HEK293 (cell line): Measurements from ENCODE around the gene OR51E1.

Source experiments
- CTCF ChIA-PET: fragments of 350-600 bp; formaldehyde crosslinking; extraction: SDS; loops from one replicate; lab custom pipeline; 2021; ENCODE audit warnings: antibody characterized with exemption; lab: Yijun Ruan, JAX
- POLR2A ChIA-PET: fragments of 300-600 bp; formaldehyde crosslinking; extraction: SDS; loops from one replicate; lab custom pipeline; 2020; ENCODE audit warnings: antibody characterized with exemption, inconsistent platforms; lab: Yijun Ruan, JAX
- H3K27ac ChIP-seq: fragments of 200-500 bp; sonication (Bioruptor generic); 2 replicates; pipeline ENCODE4 v1.5.1; 2014; ENCODE audit warnings: low read depth, low read length, control low read depth, inconsistent platforms; ENCODE audit errors: extremely low read depth
- H3K36me3 ChIP-seq, 2 experiments: fragments of 200-500 bp in 1 of 2; sonication (Bioruptor generic) in 1 of 2; 1 replicate in 1 of 2; 2 replicates in 1 of 2; pipeline ENCODE4 v1.5.1; 2014 to 2017; ENCODE audit warnings: inconsistent platforms in 2 of 2, low read length in 2 of 2; ENCODE audit not compliant: control insufficient read depth in 2 of 2, insufficient read depth in 1 of 2
- H3K4me1 ChIP-seq: fragments of 200-500 bp; sonication (Bioruptor generic); 2 replicates; pipeline ENCODE4 v1.5.1; 2014; ENCODE audit warnings: mild to moderate bottlenecking, low read length, inconsistent platforms; ENCODE audit not compliant: control insufficient read depth, insufficient read depth
- H3K4me3 ChIP-seq: 2 replicates; pipeline ENCODE4 v1.5.1; 2011; ENCODE audit warnings: low read depth, mild to moderate bottlenecking, control low read depth, low read length, moderate library complexity
- H3K9me3 ChIP-seq: fragments of 200-500 bp; sonication (Bioruptor generic); 2 replicates; pipeline ENCODE4 v1.5.1; 2014; ENCODE audit warnings: low read depth, low read length, inconsistent platforms; ENCODE audit not compliant: control insufficient read depth, insufficient read depth
- AEBP2 ChIP-seq: fragments of 450-650 bp; formaldehyde crosslinking; IDR thresholded peaks from 2 replicates; pipeline ENCODE4 v1.5.1; 2016; ENCODE audit warnings: missing biosample characterization, missing genetic modification characterization, borderline replicate concordance
- BCL11B ChIP-seq: fragments of 450-650 bp; formaldehyde crosslinking; IDR thresholded peaks from 2 replicates; pipeline ENCODE4 v1.5.1; 2016; ENCODE audit warnings: low read depth, missing biosample characterization, missing genetic modification characterization
- CTCF ChIP-seq: fragments of 450-650 bp; formaldehyde crosslinking; IDR thresholded peaks from 2 replicates; pipeline ENCODE4 v1.5.1; 2016; ENCODE audit warnings: missing biosample characterization, missing genetic modification characterization
- KLF16 ChIP-seq: fragments of 450-650 bp; formaldehyde crosslinking; IDR thresholded peaks from 2 replicates; pipeline ENCODE4 v1.5.1; 2017; ENCODE audit warnings: missing biosample characterization, missing genetic modification characterization
- OVOL3 ChIP-seq: fragments of 450-650 bp; formaldehyde crosslinking; IDR thresholded peaks from 2 replicates; pipeline ENCODE4 v1.5.1; 2016; ENCODE audit warnings: missing biosample characterization, missing genetic modification characterization
- TCF7L2 ChIP-seq: IDR thresholded peaks from 2 replicates; pipeline ENCODE4 v1.6.1; 2011; ENCODE audit warnings: low read depth, mild to moderate bottlenecking, inconsistent platforms, low read length, moderate library complexity, borderline replicate concordance
- YY2 ChIP-seq: fragments of 450-650 bp; formaldehyde crosslinking; IDR thresholded peaks from 2 replicates; pipeline ENCODE4 v1.5.1; 2016; ENCODE audit warnings: missing biosample characterization, missing genetic modification characterization
- ZBTB20 ChIP-seq: fragments of 450-650 bp; formaldehyde crosslinking; IDR thresholded peaks from 2 replicates; pipeline ENCODE4 v1.5.1; 2016; ENCODE audit warnings: missing biosample characterization, missing genetic modification characterization
- ZBTB49 ChIP-seq: fragments of 450-650 bp; formaldehyde crosslinking; IDR thresholded peaks from 2 replicates; pipeline ENCODE4 v1.5.1; 2016; ENCODE audit warnings: missing biosample characterization, missing genetic modification characterization, low read depth
- ZBTB6 ChIP-seq: fragments of 450-650 bp; formaldehyde crosslinking; IDR thresholded peaks from 2 replicates; pipeline ENCODE4 v1.5.1; 2017; ENCODE audit warnings: missing biosample characterization, missing genetic modification characterization
- ZEB2 ChIP-seq: fragments of 450-650 bp; formaldehyde crosslinking; IDR thresholded peaks from 2 replicates; pipeline ENCODE4 v1.5.1; 2016; ENCODE audit warnings: missing biosample characterization, missing genetic modification characterization
- ZFP3 ChIP-seq: fragments of 450-650 bp; formaldehyde crosslinking; IDR thresholded peaks from 2 replicates; pipeline ENCODE4 v1.5.1; 2016; ENCODE audit warnings: low read depth, missing biosample characterization, missing genetic modification characterization
- ZFP41 ChIP-seq: fragments of 450-650 bp; formaldehyde crosslinking; IDR thresholded peaks from 2 replicates; pipeline ENCODE4 v1.5.1; 2016; ENCODE audit warnings: missing biosample characterization, missing genetic modification characterization, borderline replicate concordance
- ZNF146 ChIP-seq: fragments of 450-650 bp; formaldehyde crosslinking; IDR thresholded peaks from 2 replicates; pipeline ENCODE4 v1.5.1; 2016; ENCODE audit warnings: missing biosample characterization, missing genetic modification characterization
- ZNF157 ChIP-seq: fragments of 450-650 bp; formaldehyde crosslinking; IDR thresholded peaks from 2 replicates; pipeline ENCODE4 v1.5.1; 2016; ENCODE audit warnings: missing biosample characterization, missing genetic modification characterization
- ZNF174 ChIP-seq: fragments of 450-650 bp; formaldehyde crosslinking; IDR thresholded peaks from 2 replicates; pipeline ENCODE4 v1.5.0; 2017; ENCODE audit warnings: missing biosample characterization, mild to moderate bottlenecking, missing genetic modification characterization
- ZNF24 ChIP-seq: fragments of 450-650 bp; formaldehyde crosslinking; IDR thresholded peaks from 2 replicates; pipeline ENCODE4 v1.5.1; 2016; ENCODE audit warnings: missing biosample characterization, missing genetic modification characterization
- ZNF302 ChIP-seq: fragments of 450-650 bp; formaldehyde crosslinking; IDR thresholded peaks from 2 replicates; pipeline ENCODE4 v1.5.1; 2016; ENCODE audit warnings: missing biosample characterization, missing genetic modification characterization, low read depth
- ZNF311 ChIP-seq: fragments of 450-650 bp; formaldehyde crosslinking; IDR thresholded peaks from 2 replicates; pipeline ENCODE4 v1.5.1; 2017; ENCODE audit warnings: missing biosample characterization, missing genetic modification characterization, borderline replicate concordance
- ZNF366 ChIP-seq: fragments of 450-650 bp; formaldehyde crosslinking; conservative IDR thresholded peaks from 2 replicates; pipeline ENCODE4 v1.5.1; 2016; ENCODE audit warnings: missing biosample characterization, missing genetic modification characterization
- ZNF37A ChIP-seq: fragments of 450-650 bp; IDR thresholded peaks from 2 replicates; pipeline ENCODE4 v1.5.1; 2018; ENCODE audit warnings: missing biosample characterization, missing genetic modification characterization
- ZNF488 ChIP-seq: fragments of 450-650 bp; formaldehyde crosslinking; IDR thresholded peaks from 2 replicates; pipeline ENCODE4 v1.5.1; 2016; ENCODE audit warnings: missing biosample characterization, missing genetic modification characterization
- ZNF610 ChIP-seq: fragments of 450-650 bp; formaldehyde crosslinking; IDR thresholded peaks from 2 replicates; pipeline ENCODE4 v1.5.1; 2016; ENCODE audit warnings: missing biosample characterization, missing genetic modification characterization, borderline replicate concordance
- ZNF629 ChIP-seq: fragments of 450-650 bp; formaldehyde crosslinking; IDR thresholded peaks from 2 replicates; pipeline ENCODE4 v1.5.1; 2017; ENCODE audit warnings: missing biosample characterization, missing genetic modification characterization
- ZNF658 ChIP-seq: fragments of 450-650 bp; formaldehyde crosslinking; IDR thresholded peaks from 2 replicates; pipeline ENCODE4; 2016; ENCODE audit warnings: missing biosample characterization, missing genetic modification characterization
- ZNF677 ChIP-seq: fragments of 450-650 bp; IDR thresholded peaks from 2 replicates; pipeline ENCODE4 v1.5.0; 2018; ENCODE audit warnings: missing biosample characterization, mild to moderate bottlenecking, missing genetic modification characterization, moderate library complexity
- ZNF76 ChIP-seq: fragments of 450-650 bp; formaldehyde crosslinking; IDR thresholded peaks from 2 replicates; pipeline ENCODE4; 2016; ENCODE audit warnings: low read depth, missing biosample characterization, missing genetic modification characterization, borderline replicate concordance
- ZNF768 ChIP-seq: fragments of 450-650 bp; formaldehyde crosslinking; IDR thresholded peaks from 2 replicates; pipeline ENCODE4 v1.5.1; 2018; ENCODE audit warnings: missing biosample characterization, mild to moderate bottlenecking, missing genetic modification characterization
- ZSCAN16 ChIP-seq: fragments of 450-650 bp; formaldehyde crosslinking; IDR thresholded peaks from 2 replicates; pipeline ENCODE4 v1.5.1; 2016; ENCODE audit warnings: missing biosample characterization, missing genetic modification characterization

OR51E1 gene

GRCh38 chr11:4677948-4678347, 34.2 kb downstream of the OR51E1 start:
- Histone ChIP-seq H3K4me3 (no peak overlapping the region), H3K36me3 (no peaks in the 10 kb centered on the region), H3K9me3 (no peaks in the 10 kb centered on the region)
- ChIA-PET CTCF (interaction anchor here (1.0 kb wide), 1 partner anchor 48 kb away, joined by 6 read pairs; no protein-coding TSS in a partner anchor), POLR2A (no interaction called here)
- no peak for TF ChIP-seq ZNF677 (tag by site-specific recombination)
- no peak for TF ChIP-seq ZNF610
- no peak for TF ChIP-seq ZNF488 (tag by site-specific recombination)
- TF ChIP-seq OVOL3 (tag by site-specific recombination), result no peak
- TF ChIP-seq ZNF366 (tag by site-specific recombination), result no peak
- no peak for TF ChIP-seq ZNF768 (tag by site-specific recombination)
- no peak for TF ChIP-seq KLF16 (tag by site-specific recombination)
- no peak for TF ChIP-seq ZNF658 (tag by site-specific recombination)
- no peak for TF ChIP-seq ZNF24
- TF ChIP-seq CTCF (tag by site-specific recombination), result no peak
- TF ChIP-seq, all 188 proteins: peak for 0
- Histone ChIP-seq H3K4me1 (no peaks in the 10 kb centered on the region), H3K27ac (no peak overlapping the region)

- H3K36me3 ChIP-seq, result no peaks in the 10 kb centered on the region
- ChIA-PET POLR2A (no interaction called here), CTCF (no interaction called here)
- no peaks in the 10 kb centered on the region for H3K9me3 ChIP-seq
- H3K4me1 ChIP-seq, result no peaks in the 10 kb centered on the region
- TF ChIP-seq YY2 (tag by site-specific recombination), result no peak
- TF ChIP-seq ZSCAN16, result no peak
- TF ChIP-seq AEBP2 (tag by site-specific recombination), result no peak
- no peak for TF ChIP-seq ZBTB49 (tag by site-specific recombination)
- no peak for TF ChIP-seq ZNF157 (tag by site-specific recombination)
- no peak for TF ChIP-seq ZFP41 (tag by site-specific recombination)
- TF ChIP-seq ZNF76 (tag by site-specific recombination), result no peak
- no peak for TF ChIP-seq ZEB2 (tag by site-specific recombination)
- TF ChIP-seq BCL11B (tag by site-specific recombination), result no peak
- no peak for TF ChIP-seq ZBTB6
- no peak for TF ChIP-seq ZNF629 (tag by site-specific recombination)
- no peak for TF ChIP-seq ZFP3
- TF ChIP-seq ZBTB20 (tag by site-specific recombination), result no peak
- no peak for TF ChIP-seq ZNF37A (tag by site-specific recombination)
- no peak for TF ChIP-seq TCF7L2
- TF ChIP-seq ZNF174 (tag by site-specific recombination), result no peak
- no peak for TF ChIP-seq OVOL3 (tag by site-specific recombination)
- TF ChIP-seq ZNF302, result no peak
- TF ChIP-seq ZNF311 (tag by site-specific recombination), result no peak
- TF ChIP-seq ZNF146 (tag by site-specific recombination), result no peak
- no peak overlapping the region for H3K4me3 ChIP-seq
- H3K27ac ChIP-seq, result no peak overlapping the region
Measured at GRCh38 chr11:4680341-4680740, 36.6 kb downstream of the OR51E1 start.
